SH-SY5Y (cell line): ENCODE data around the gene PAK6.

Source experiments
- GATA2 ChIP-seq: IDR thresholded peaks from 2 replicates; pipeline ENCODE4 v1.6.1; 2011; ENCODE audit warnings: mild to moderate bottlenecking, low read depth, low read length
- GATA3 ChIP-seq: IDR thresholded peaks from 2 replicates; pipeline ENCODE4 v1.6.1; 2011; ENCODE audit warnings: low read depth, mild to moderate bottlenecking, low read length, moderate library complexity

PAK6 gene

GRCh38 chr15:40258544-40258943 lies 19.7 kb downstream of the PAK6 start:
- TF ChIP-seq GATA2 (no peak), GATA3 (no peak)

GRCh38 chr15:40259021-40259420 lies 20.2 kb downstream of the PAK6 start:
- TF ChIP-seq GATA3, result no peak
- TF ChIP-seq GATA2, result no peak

GRCh38 chr15:40263024-40263754 lies 24.3 kb downstream of the PAK6 start:
- TF ChIP-seq GATA3, result no peak
- no peak for TF ChIP-seq GATA2

- TF ChIP-seq GATA2 (no peak), GATA3 (no peak)
Measured at GRCh38 chr15:40264321-40265153, 25.7 kb downstream of the PAK6 start.

GRCh38 chr15:40265355-40265754 lies 26.5 kb downstream of the PAK6 start:
- TF ChIP-seq GATA2, result no peak
- TF ChIP-seq GATA3, result no peak

GRCh38 chr15:40265875-40266274 lies 27.0 kb downstream of the PAK6 start:
- TF ChIP-seq GATA2 (no peak), GATA3 (no peak)

- TF ChIP-seq GATA3 (no peak), GATA2 (no peak)
Measured at GRCh38 chr15:40266828-40267304, 28.0 kb downstream of the PAK6 start.

- no peak for TF ChIP-seq GATA2
- TF ChIP-seq GATA3, result no peak
Measured at GRCh38 chr15:40267670-40268069, 28.8 kb downstream of the PAK6 start.

- TF ChIP-seq GATA2 (no peak), GATA3 (no peak)
Measured at GRCh38 chr15:40269604-40270003, 30.7 kb downstream of the PAK6 start.

- no peak for TF ChIP-seq GATA3
- TF ChIP-seq GATA2, result no peak
Measured at GRCh38 chr15:40270246-40270995, 31.6 kb downstream of the PAK6 start.

GRCh38 chr15:40271685-40272484 lies 33.0 kb downstream of the PAK6 start:
- TF ChIP-seq GATA2 (no peak), GATA3 (no peak)

GRCh38 chr15:40272485-40273056 lies 33.7 kb downstream of the PAK6 start:
- TF ChIP-seq GATA3 (no peak), GATA2 (no peak)

- no peak for TF ChIP-seq GATA2
- no peak for TF ChIP-seq GATA3
Measured at GRCh38 chr15:40273428-40273827, 34.6 kb downstream of the PAK6 start.
